GM12864 (cell line): ENCODE data around the gene TMEM203.

Experiments used
- DNase-seq: peaks from one replicate; pipeline ENCODE4 v3.0.0-alpha.2; 2011; ENCODE audit warnings: low read depth
- H3K4me3 ChIP-seq: 2 replicates; pipeline ENCODE4 v1.5.1; 2011; ENCODE audit warnings: mild to moderate bottlenecking, low read depth, low read length, control low read depth
- CTCF ChIP-seq: IDR thresholded peaks from 2 replicates; pipeline ENCODE4 v1.5.1; 2011; ENCODE audit warnings: low read depth, mild to moderate bottlenecking, moderate library complexity, low read length, control low read depth, inconsistent platforms; ENCODE audit errors: missing control alignments

The TMEM203 gene

GRCh38 chr9:137237759-137238726, 32.6 kb upstream of the TMEM203 start:
- no peak for DNase-seq
- H3K4me3 ChIP-seq: no peak overlapping the region
- no peak for TF ChIP-seq CTCF

GRCh38 chr9:137236936-137237421, 31.5 kb upstream of the TMEM203 start:
- H3K4me3 ChIP-seq: 0 out of 2 replicates have a peak overlapping the region, but pooled peaks have one; percentile 20
- TF ChIP-seq CTCF: no peak
- no peak for DNase-seq

GRCh38 chr9:137236238-137236935, 30.9 kb upstream of the TMEM203 start:
- peak; percentile 94 for TF ChIP-seq CTCF
- H3K4me3 ChIP-seq: 0 out of 2 replicates have a peak overlapping the region, but pooled peaks have one; percentile 20
- DNase-seq: peak; percentile 50

DNA sequence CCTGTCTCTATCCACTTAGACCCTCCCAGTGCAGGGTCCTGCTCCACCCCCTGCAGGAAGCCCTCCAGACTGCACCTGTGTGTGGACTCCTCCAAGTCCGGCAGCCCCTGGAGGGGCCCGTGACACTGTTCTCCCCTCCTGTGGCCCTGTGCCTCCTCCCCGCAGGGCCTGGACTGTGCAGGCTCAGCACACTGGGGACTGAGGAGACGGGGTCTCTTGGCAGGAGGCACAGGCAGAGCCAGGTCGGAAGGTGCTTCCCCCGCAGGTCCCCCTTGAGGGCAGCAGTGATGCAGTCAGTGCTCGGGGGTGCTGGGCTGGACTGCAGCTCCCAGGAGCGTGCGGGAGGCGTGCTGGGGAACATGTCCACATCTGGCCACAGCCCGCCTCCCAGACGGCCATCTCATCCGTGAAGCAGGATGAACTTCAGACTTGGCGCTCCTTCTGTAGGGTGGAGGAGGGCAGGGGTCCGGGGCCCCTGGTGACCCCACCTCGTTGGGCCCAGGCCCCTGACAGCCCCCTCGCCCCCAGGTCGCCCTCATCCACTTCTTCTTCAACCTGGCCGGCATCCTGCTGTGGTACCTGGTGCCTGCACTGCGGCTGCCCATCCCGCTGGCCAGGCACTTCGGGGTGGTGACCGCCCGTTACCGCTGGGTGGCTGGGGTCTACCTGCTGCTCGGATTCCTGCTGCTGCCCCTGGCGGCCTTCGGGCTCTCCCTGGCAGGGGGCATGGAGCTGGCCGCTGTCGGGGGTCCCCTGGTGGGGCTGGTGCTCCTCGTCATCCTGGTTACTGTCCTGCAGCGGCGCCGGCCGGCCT, 30.2 kb upstream of the TMEM203 start:
- no peak for DNase-seq
- TF ChIP-seq CTCF: peak; percentile 19
- H3K4me3 ChIP-seq: no peak overlapping the region

GRCh38 chr9:137234758-137235423, 29.4 kb upstream of the TMEM203 start:
- H3K4me3 ChIP-seq: no peak overlapping the region
- no peak for TF ChIP-seq CTCF
- no peak for DNase-seq
